ENCODE measurements around the gene WDR77.

- no peak for TF ChIP-seq NR3C1 (CRISPR knock-in tag; conservative IDR thresholded peaks at IDR 0.05; ENCODE audit: low read depth)
- no peak for TF ChIP-seq MAX (CRISPR knock-in tag; IDR thresholded peaks at IDR 0.05)
- TF ChIP-seq E2F1 (CRISPR knock-in tag; IDR thresholded peaks at IDR 0.05) = no peak
- no peak for TF ChIP-seq ZBTB21 (CRISPR knock-in tag; IDR thresholded peaks at IDR 0.05; ENCODE audit: borderline replicate concordance)
- TF ChIP-seq IRF2 (CRISPR knock-in tag; IDR thresholded peaks at IDR 0.05; ENCODE audit: borderline replicate concordance, low read depth) = no peak
- TF ChIP-seq CTCF (IDR thresholded peaks at IDR 0.05) = no peak
These were observed 31.6 kb upstream of the WDR77 start for GRCh38 chr1:111480674-111481073.

Measured in WTC11 (cell line).